DMS79 (cell line): Measurements from ENCODE around the gene SPINT1.

Source experiments
- DNase-seq: peaks from one replicate; lab custom pipeline; 2025; lab: John Stamatoyannopoulos, UW

The SPINT1 gene

GRCh38 chr15:40829115-40829514 lies 14.7 kb upstream of the SPINT1 start:
- DNase-seq = no peak

DNA sequence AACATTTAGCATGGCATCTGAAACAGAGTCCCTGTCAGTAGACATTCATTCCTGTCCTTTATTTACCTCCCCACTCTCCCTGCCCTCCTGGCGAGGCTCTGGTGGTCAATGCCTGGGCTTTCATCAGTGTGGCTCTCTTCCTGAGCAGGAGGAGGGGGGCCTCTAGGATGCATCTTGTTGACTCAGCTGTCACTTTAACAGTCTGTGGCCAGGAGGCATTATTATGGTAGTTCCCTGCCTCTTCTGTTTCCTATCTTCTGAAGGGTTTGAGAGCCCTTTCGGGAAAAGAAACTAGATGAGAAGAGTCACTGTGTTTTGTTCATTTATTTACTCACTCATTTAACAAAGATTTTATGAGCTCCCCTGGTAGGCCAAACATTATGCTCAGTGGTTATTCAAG lies 13.0 kb upstream of the SPINT1 start:
- peak; percentile 79 for DNase-seq

GRCh38 chr15:40831861-40832260 lies 12.0 kb upstream of the SPINT1 start:
- no peak for DNase-seq

GRCh38 chr15:40832903-40833302 lies 10.9 kb upstream of the SPINT1 start:
- no peak for DNase-seq

- no peak for DNase-seq
Measured at GRCh38 chr15:40836020-40836419, 7.8 kb upstream of the SPINT1 start.

GRCh38 chr15:40838756-40839155 lies 5.1 kb upstream of the SPINT1 start:
- DNase-seq = no peak

DNA sequence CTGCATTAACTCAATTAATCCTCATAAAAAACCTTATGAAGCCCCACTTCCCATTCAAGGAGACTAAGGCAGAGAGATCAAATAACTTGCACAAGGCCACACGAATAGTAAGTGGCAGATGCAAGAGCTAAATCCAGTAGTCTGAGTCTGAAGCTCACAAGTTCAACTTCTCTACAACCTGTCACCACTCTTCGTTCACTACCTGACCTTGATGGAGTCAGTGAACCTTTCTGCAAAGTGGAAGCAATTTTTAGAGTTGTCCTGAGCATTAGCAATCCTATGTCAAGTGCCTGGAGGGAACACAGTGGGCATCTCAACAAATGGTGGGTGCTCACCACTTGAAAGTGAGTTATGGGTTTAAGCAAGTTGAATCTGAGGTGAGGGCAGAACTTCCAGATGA lies 2.1 kb upstream of the SPINT1 start:
- DNase-seq = no peak

GRCh38 chr15:40843261-40843884 lies 475 bp upstream of the SPINT1 start:
- no peak for DNase-seq

GRCh38 chr15:40844696-40845030 lies 815 bp downstream of the SPINT1 start:
- DNase-seq = no peak

GRCh38 chr15:40845036-40845435 lies 1.2 kb downstream of the SPINT1 start:
- no peak for DNase-seq

- no peak for DNase-seq
Measured at GRCh38 chr15:40845511-40846284, 1.9 kb downstream of the SPINT1 start.

- no peak for DNase-seq
Measured at GRCh38 chr15:40846841-40847222, 3.0 kb downstream of the SPINT1 start.

- peak; percentile 44 for DNase-seq
Measured at GRCh38 chr15:40847223-40847961, 3.5 kb downstream of the SPINT1 start.

GRCh38 chr15:40850576-40851112 lies 6.8 kb downstream of the SPINT1 start:
- DNase-seq = no peak

- DNase-seq = no peak
Measured at GRCh38 chr15:40852529-40852928, 8.7 kb downstream of the SPINT1 start.

- DNase-seq = no peak
Measured at GRCh38 chr15:40853241-40853890, 9.5 kb downstream of the SPINT1 start.

DNA sequence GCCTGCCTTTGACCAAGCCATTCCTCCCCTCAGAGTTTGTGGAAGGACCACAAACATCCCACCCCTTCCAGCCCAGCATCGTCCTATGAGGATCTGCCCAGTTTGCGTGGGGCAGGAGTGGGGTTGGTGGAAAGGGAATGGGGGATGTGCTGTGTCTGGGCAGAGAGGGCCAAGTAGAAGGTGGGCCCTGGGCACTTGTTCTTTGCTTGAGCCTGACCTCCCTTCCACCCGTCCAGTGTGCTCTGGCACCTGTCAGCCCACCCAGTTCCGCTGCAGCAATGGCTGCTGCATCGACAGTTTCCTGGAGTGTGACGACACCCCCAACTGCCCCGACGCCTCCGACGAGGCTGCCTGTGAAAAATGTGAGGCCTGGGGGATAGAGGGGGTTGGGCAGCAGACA lies 10.3 kb downstream of the SPINT1 start:
- no peak for DNase-seq

DNA sequence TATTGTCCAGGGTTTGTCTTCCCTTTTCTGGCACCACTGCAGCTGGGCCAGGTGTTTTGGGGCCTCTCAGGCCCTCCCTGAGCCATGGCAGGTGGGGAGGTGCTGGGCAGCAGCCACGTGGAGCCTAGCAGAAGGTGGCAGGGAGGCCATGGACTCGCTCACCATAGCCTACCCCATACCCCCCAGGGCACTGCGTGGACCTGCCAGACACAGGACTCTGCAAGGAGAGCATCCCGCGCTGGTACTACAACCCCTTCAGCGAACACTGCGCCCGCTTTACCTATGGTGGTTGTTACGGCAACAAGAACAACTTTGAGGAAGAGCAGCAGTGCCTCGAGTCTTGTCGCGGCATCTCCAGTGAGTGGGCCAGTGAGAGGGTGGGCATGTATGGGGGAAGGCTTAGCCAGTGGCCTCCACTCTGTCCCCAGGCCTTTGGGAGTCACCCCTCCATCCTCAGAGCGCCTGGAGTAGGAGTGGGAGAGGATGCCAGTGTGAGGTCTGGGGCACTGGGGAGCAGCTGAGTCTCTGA lies 11.9 kb downstream of the SPINT1 start:
- no peak for DNase-seq

GRCh38 chr15:40856746-40857145 lies 12.9 kb downstream of the SPINT1 start:
- DNase-seq = no peak

DNA sequence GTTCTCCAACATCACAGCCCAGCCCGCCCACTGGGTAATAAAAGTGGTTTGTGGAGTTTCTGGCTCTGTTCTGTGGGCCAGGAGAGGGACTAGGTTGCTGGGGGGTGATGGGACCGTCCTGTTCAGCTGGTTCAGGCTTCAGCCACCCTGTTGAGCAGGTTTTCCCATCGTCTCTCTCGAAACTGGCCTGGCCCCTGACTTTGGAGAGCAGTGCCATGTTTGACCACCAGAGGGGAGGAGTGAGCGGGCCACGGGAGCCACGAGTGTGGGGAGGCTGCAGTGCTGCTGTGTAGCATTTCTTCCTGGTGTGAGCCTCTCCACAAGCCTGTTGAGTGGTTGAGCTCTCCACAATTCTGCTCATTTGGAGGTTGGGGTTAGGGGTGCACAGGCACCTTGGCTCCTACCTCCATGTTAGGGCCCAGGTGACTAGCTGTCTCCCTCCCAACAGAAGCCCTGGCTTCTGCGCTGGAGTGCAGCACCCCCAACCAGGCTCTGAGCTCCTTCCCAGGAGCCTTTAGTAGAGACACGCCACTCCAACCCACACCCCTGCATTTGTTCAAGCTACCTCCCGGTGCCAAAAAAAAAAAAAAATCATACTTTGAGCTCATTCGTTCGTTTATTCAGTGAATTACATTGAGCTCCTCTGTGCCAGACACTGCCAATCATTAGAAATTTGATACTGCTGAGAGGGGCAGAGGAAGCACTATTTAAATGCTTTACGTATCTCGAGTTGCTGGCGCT lies 13.9 kb downstream of the SPINT1 start:
- DNase-seq = no peak

GRCh38 chr15:40858706-40859105 lies 14.9 kb downstream of the SPINT1 start:
- DNase-seq = no peak
